ENCODE data around the gene ARPC1A.

ARPC1A gene

DNA sequence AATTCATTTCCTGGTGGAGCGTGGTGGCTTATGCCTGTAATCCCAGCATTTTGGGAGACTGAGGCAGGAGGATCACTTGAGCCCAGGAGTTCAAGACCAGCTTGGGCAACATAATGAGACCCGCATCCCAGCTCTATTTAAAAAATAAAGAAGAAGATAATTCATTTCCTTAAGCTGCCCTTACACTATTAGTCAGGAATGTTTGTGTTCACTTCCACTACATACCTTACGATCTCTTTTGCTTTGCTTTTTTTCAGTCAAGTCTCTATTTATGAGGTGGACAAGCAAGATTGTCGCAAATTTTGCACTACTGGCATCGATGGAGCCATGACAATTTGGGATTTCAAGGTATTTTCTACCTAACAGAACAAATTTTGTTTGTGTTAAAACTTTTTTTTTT, 37.6 kb downstream of the ARPC1A start:
- TF ChIP-seq POU2F2 (IDR thresholded peaks at IDR 0.05; ENCODE audit: low read depth, low read length) (no peak), PAX5 (IDR thresholded peaks at IDR 0.05; ENCODE audit: insufficient read depth, low read length, severe bottlenecking) (no peak), POLR2A (IDR thresholded peaks at IDR 0.05; ENCODE audit: low read depth, low read length) (no peak), SPI1 (IDR thresholded peaks at IDR 0.05; ENCODE audit: low read depth, low read length) (no peak), POLR2AphosphoS5 (IDR thresholded peaks at IDR 0.05; ENCODE audit: low read depth, low read length) (no peak), TAF1 (IDR thresholded peaks at IDR 0.05; ENCODE audit: low read depth, low read length) (no peak)
- FAIRE-seq: no peak
- DNase-seq (ENCODE audit: insufficient read length, low spot score): no peak

- no peak for TF ChIP-seq PAX5 (IDR thresholded peaks at IDR 0.05; ENCODE audit: insufficient read depth, low read length, severe bottlenecking)
- no peak for TF ChIP-seq POLR2A (IDR thresholded peaks at IDR 0.05; ENCODE audit: low read depth, low read length)
- TF ChIP-seq SPI1 (IDR thresholded peaks at IDR 0.05; ENCODE audit: low read depth, low read length): no peak
- TF ChIP-seq POLR2AphosphoS5 (IDR thresholded peaks at IDR 0.05; ENCODE audit: low read depth, low read length): no peak
- no peak for TF ChIP-seq TAF1 (IDR thresholded peaks at IDR 0.05; ENCODE audit: low read depth, low read length)
- no peak for TF ChIP-seq POU2F2 (IDR thresholded peaks at IDR 0.05; ENCODE audit: low read depth, low read length)
- FAIRE-seq (no peak), DNase-seq (ENCODE audit: insufficient read length, low spot score) (peak; percentile 61)
These were observed 39.8 kb downstream of the ARPC1A start for GRCh38 chr7:99365318-99366141.

DNA sequence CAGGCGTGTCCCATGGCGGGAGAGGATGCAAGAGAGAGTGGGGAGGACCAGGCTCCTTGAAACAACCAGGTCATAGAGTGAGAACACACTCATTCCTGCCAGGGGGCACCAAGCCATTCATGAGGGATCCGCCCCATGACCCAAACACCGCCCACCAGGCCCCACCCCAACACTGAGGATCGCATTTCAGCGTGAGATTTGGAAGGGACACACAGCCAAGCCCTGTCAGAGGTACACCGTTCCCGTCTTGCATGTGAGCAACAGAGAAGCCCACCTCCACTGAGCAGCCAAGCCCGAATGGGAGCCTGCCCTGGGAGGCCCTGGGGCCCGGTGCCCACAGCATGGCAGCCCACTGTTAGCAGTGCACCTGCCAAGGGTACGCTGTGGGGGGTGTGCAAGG, 40.9 kb downstream of the ARPC1A start:
- TF ChIP-seq POU2F2 (IDR thresholded peaks at IDR 0.05; ENCODE audit: low read depth, low read length) (no peak), TAF1 (IDR thresholded peaks at IDR 0.05; ENCODE audit: low read depth, low read length) (no peak), POLR2AphosphoS5 (IDR thresholded peaks at IDR 0.05; ENCODE audit: low read depth, low read length) (no peak), SPI1 (IDR thresholded peaks at IDR 0.05; ENCODE audit: low read depth, low read length) (no peak), POLR2A (IDR thresholded peaks at IDR 0.05; ENCODE audit: low read depth, low read length) (no peak), PAX5 (IDR thresholded peaks at IDR 0.05; ENCODE audit: insufficient read depth, low read length, severe bottlenecking) (no peak)
- FAIRE-seq (no peak), DNase-seq (ENCODE audit: insufficient read length, low spot score) (no peak)

DNA sequence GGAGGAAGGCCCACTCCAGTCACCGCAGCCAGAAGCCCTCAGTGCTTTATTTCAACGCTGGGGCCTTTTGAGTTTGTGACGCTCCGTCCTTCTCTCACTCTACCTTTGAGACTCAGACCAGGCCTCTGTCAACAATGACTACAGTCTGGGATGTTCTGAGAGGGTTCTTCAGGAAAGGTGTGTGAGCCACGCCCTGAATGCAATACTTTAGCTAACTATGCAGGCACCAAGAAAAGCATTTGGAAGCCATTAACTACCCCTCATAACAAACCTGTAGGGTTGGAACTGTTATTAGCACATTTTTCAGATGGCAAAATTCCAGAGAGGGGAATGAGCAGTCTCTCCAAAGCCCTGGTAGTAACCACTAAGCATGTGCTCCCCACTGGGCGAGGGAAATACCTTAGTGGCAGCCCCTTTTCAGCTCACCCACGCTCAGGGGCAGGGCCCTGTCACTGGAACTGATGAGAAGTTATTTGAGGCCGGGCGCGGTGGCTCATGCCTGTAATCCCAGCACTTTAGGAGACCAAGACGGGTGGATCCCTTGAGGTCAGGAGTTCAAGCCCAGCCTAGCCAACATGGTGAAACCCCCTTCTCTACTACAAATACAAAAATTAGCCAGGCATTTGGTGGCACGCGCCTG, 43.2 kb downstream of the ARPC1A start:
- DNase-seq (ENCODE audit: insufficient read length, low spot score) (no peak), FAIRE-seq (no peak)
- no peak for TF ChIP-seq POLR2AphosphoS5 (IDR thresholded peaks at IDR 0.05; ENCODE audit: low read depth, low read length)
- TF ChIP-seq SPI1 (IDR thresholded peaks at IDR 0.05; ENCODE audit: low read depth, low read length): no peak
- TF ChIP-seq TAF1 (IDR thresholded peaks at IDR 0.05; ENCODE audit: low read depth, low read length): no peak
- no peak for TF ChIP-seq PAX5 (IDR thresholded peaks at IDR 0.05; ENCODE audit: insufficient read depth, low read length, severe bottlenecking)
- TF ChIP-seq POU2F2 (IDR thresholded peaks at IDR 0.05; ENCODE audit: low read depth, low read length): no peak
- no peak for TF ChIP-seq POLR2A (IDR thresholded peaks at IDR 0.05; ENCODE audit: low read depth, low read length)

GRCh38 chr7:99369767-99370391, 44.2 kb downstream of the ARPC1A start:
- FAIRE-seq: no peak

DNA sequence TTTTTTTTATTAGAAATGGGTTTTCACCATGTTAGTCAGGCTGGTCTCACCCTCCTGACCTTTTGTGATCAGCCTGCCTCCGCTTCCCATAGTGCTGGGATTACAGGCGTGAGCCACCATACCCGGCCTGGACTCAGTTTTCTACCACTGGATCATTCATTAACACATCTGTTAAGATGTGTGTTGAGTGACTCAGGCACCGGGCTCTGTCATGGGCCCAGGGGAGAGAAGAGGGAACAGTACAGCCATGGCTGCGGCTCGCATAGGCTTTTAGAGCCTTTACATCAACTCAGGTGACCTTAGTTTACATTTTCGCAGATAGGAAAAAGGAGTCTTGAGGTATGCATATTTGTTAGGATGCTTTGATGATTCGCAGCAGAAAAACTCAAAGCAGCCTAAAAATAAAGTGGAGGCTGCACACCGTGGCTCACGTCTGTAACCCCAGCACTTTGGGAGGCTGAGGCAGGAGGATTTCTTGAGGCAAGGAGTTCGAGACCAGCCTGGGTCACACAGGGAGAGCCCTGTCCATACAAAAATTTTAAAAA, 45.8 kb downstream of the ARPC1A start:
- DNase-seq (ENCODE audit: insufficient read length, low spot score) (no peak), FAIRE-seq (no peak)
- TF ChIP-seq PAX5 (IDR thresholded peaks at IDR 0.05; ENCODE audit: insufficient read depth, low read length, severe bottlenecking) (no peak), POLR2AphosphoS5 (IDR thresholded peaks at IDR 0.05; ENCODE audit: low read depth, low read length) (no peak), POU2F2 (IDR thresholded peaks at IDR 0.05; ENCODE audit: low read depth, low read length) (no peak), POLR2A (IDR thresholded peaks at IDR 0.05; ENCODE audit: low read depth, low read length) (no peak), TAF1 (IDR thresholded peaks at IDR 0.05; ENCODE audit: low read depth, low read length) (no peak), SPI1 (IDR thresholded peaks at IDR 0.05; ENCODE audit: low read depth, low read length) (no peak)

More at GRCh38 chr7:99369767-99370391, 44.2 kb downstream of the ARPC1A start:
- DNase-seq (ENCODE audit: insufficient read length, low spot score): no peak
- TF ChIP-seq POLR2A (IDR thresholded peaks at IDR 0.05; ENCODE audit: low read depth, low read length) (no peak), TAF1 (IDR thresholded peaks at IDR 0.05; ENCODE audit: low read depth, low read length) (no peak), POU2F2 (IDR thresholded peaks at IDR 0.05; ENCODE audit: low read depth, low read length) (no peak), POLR2AphosphoS5 (IDR thresholded peaks at IDR 0.05; ENCODE audit: low read depth, low read length) (no peak), PAX5 (IDR thresholded peaks at IDR 0.05; ENCODE audit: insufficient read depth, low read length, severe bottlenecking) (no peak), SPI1 (IDR thresholded peaks at IDR 0.05; ENCODE audit: low read depth, low read length) (no peak)

DNA sequence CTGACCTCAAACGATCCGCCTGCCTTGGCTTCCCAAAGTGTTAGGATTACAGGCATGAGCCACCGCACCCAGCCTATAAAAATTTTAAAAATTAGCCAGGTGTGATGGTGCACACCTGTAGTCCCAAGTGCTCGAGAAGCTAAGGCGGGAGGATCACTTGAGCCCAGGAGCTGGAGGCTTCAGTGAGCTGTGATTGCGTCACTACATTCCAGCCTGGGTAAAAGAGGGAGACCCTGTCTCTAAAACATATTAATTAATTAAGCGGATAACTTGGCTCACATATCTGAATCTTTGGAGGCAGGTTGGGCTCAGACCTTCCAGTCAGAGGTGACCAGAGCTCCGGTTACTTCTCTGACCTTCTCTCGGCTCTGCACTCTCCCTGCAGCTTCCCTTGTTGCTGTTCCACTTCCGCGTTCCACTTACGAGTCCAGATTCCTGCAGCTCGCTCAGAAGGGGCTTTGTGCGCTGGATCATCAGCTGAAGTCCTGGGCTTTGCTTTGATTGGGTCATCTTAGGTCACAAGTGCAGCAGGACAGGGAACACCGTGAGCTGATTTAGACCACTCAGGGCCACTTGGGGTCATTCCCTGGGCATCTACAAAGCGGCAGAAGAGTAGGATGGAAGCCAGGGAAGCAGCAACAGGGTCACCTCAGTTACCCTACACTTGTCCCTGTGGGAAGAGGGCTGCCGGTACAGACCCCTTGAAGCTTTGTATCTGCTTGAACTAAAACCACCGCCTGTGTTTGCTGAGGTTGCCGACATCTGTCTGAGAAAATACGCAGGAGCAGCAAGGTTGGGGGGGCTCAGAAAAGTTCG, 46.8 kb downstream of the ARPC1A start:
- TF ChIP-seq POLR2A (IDR thresholded peaks at IDR 0.05; ENCODE audit: low read depth, low read length) (no peak), POLR2AphosphoS5 (IDR thresholded peaks at IDR 0.05; ENCODE audit: low read depth, low read length) (no peak), PAX5 (IDR thresholded peaks at IDR 0.05; ENCODE audit: insufficient read depth, low read length, severe bottlenecking) (no peak), TAF1 (IDR thresholded peaks at IDR 0.05; ENCODE audit: low read depth, low read length) (no peak), POU2F2 (IDR thresholded peaks at IDR 0.05; ENCODE audit: low read depth, low read length) (no peak), SPI1 (IDR thresholded peaks at IDR 0.05; ENCODE audit: low read depth, low read length) (no peak)
- DNase-seq (ENCODE audit: insufficient read length, low spot score) (no peak), FAIRE-seq (no peak)

All from GM12891 (cell line).